DMS153 treated with DMSO at 0.1 percent for 48 hours (cell line): ENCODE measurements around the gene OSM.
"Not testable (repeated sequence)": the region's sequence is repeated elsewhere in the genome, so short reads cannot be mapped to it uniquely, and the experiment has no call there.

Experiments used
- DNase-seq: peaks from one replicate; lab custom pipeline; 2025; ENCODE audit not compliant: unreplicated experiment; lab: John Stamatoyannopoulos, UW

Gene OSM

GRCh38 chr22:30230330-30230729 lies 36.3 kb downstream of the OSM start:
- DNase-seq: no peak

DNA sequence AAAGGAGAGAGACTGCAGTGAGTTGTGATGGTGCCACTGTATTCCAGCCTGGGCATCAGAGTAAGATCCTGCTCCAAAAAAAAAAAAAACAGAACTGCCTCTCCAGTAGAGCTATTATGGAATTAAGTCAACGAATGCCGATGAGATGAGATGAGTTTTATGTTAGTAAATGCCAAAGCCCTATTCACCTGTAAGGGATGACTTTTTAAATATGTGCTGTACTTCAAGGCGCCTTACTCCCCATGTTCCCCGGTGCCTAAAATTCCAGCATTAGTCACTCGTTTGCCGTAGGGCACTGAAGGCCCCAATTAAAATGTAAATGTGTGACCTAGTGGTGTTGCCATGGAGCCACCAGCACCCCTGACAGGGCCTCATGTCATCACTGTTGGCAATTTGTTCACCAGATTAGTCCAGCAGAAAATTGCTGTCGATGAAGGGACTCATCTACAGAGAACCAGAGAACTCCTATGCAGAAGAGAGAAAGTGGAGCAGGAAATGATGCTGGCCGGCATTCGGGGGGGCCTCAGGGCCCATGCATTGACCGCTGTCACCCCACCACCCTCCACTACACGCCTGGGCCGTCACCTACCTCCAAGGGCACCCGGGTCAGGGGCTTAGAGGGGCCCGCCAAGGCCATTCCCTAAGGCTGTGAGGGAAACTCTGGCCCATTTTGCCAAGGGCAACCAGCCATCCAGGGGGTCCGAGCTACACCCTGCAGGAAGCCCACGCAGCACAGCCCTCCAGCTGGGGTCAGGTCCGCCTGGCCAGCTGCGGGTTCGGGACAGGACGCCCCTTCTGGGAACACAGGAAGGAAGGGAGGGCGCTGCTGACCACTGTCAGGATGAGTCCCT lies 37.9 kb downstream of the OSM start:
- DNase-seq: no peak

GRCh38 chr22:30227438-30228228 lies 39.0 kb downstream of the OSM start:
- DNase-seq: no peak

- no peak for DNase-seq
Observed at GRCh38 chr22:30226192-30226832, 40.3 kb downstream of the OSM start.

DNA sequence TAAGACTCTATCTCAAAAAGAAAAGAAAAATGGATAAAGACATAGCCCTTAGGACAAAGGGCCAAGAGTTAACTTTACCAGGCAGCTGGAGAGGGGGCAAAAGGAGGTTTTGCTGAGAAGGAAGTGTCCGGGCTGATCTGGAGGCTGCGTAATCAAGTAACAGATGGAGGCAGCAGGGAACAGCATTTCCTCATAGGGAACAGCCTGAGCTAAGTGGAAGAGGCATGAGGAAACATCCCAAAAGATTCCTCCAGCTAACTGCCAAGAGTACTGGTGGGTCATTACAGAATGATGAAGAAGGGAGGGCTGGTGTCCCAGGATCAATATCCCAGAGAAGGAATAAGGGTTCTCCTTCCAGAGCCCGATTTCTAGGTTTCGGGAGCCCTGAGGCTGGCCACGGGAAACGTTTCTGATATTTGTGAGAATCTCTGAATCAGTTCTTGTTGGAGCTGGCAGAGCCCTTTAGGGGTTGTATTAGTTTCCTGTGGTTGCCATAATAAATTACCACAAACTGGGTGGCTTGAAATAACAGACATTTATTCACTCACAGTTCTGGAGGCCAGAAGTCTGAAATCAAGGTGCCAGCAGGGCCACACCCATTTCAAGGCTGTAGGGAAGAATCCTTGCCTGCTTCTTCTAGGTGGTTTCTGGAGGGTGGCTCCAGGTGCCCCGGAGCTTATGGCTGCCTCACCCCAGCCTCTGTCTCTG lies 41.3 kb downstream of the OSM start:
- no peak for DNase-seq

GRCh38 chr22:30224161-30224857 lies 42.3 kb downstream of the OSM start:
- DNase-seq: no peak

DNA sequence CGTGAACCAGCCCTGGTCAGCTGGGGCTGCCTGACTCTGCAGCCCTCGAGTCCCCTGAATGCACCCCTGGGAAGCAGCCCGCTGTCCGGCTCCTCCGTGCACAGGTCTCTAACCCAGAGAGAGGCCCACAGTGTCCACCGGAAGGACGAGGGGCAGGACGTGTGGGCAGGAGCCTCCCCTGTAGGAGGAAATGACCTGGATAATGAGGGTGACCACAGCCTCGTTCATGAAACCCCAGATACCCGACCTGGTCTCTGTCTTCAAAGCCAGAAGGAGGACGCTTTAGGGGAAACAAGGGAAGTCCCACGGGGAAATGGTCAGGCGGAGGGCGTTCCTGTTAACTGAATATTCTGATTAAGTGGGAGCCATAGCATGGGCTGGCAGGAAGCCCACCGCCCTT lies 43.3 kb downstream of the OSM start:
- no peak for DNase-seq

DNA sequence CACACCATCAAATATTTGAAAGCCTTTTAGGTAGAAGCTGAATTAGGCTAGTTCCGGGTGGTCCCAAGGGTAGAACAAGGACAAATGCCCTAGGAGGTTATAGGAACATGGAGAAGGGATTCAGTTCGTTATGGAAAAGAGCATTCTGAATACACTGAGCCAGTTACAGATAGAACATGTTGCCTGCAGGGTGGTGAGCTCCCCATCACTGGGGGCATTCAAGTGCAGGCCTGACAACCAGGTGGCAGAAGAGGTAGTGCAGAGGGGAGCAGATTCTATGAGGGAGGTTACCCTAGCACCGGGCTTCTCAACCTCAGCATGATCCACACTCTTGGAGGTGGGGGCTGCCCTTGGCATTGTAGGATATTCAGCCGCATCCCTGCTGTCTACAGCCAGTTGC lies 44.3 kb downstream of the OSM start:
- no peak for DNase-seq

- no peak for DNase-seq
Observed at GRCh38 chr22:30221121-30221992, 45.3 kb downstream of the OSM start.

GRCh38 chr22:30220338-30221012 lies 46.2 kb downstream of the OSM start:
- no peak for DNase-seq

- DNase-seq: no peak
Observed at GRCh38 chr22:30219668-30220278, 46.9 kb downstream of the OSM start.

DNA sequence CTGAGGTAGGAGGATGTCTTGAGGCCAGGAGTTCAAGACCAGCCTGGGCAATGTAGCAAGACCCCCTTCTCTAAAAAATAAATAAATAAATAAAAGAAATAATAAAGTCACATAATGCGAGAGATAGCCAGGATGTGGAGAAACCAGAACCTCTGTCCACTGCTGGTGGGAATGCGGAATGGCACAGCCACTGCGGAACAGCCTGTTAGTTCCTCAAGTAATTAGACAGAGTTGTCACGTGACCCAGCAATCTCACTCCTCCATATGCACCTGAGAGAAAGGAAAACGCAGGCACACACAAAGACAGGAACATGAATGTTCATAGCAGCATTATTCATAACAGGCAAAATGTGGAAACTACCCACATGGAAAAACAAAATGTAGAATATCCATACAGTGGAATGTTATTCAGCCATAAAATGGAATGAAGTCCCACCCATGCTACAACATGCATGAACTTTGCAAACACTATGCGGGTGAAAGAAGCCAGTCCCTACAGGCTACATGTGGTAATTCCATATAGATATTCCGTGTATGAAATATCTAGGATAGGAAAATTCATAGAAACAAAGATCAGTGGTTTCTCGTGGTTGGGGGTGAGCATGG lies 47.5 kb downstream of the OSM start:
- DNase-seq: no peak

DNA sequence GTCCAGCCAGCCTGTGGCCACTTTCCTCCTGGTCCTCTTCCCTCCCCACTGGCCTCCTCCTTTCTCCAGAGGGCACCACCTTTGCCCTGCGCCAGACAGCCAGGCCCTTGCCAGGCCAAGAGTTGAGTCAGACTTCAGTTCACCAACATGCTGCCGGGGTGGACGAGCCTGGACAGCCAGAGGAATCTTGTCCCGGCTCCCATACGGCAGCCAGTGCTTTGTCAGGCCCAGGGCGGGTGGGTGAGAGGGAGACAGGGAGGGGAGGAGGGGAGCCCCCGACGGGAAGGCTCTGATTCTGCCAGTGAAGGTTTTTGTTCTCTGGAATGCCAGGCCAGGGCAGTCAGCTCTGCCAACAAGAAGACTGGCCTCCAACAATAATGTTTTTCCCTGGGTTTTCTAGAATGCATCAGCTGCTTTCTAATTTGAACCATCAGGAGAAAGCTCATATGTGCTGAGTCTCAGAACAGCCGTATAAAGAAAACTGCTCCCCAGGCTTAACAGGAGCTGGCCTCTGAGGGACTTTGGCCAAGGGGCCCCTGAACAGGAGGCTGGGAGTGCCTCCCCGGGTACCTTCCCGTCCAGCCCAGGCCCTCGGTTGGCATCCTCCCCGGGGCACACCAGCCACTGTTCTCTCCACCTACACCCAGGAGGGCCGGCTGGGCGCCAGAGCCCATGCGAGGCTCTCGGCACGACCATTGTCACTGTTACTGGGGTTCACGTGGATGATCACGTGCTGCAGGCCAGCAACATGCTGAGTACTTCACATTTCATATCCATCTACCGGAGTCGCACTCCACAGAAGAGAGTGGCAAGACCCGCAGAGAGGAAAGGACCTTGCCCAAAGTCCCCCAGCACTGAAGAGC lies 48.7 kb downstream of the OSM start:
- no peak for DNase-seq

DNA sequence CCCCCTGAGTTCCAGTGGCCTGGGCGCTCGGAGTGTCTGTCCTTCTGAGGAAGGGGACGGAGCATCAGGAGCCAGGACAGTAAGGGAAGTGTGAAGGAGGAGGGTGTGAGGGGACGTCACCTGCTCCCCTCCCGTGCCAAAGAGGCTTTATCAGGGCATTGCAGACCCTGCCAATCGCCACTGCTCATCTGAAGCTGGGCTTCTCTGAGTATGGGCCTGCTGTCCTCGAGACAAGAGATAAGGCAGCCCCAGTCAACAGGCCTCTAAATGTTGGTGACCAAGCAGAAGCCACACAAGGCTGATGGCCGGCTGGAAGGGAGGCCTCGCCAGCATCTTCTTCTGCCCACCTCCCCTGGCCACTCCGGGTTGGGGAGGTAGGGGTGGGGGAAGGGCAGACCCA lies 49.9 kb downstream of the OSM start:
- DNase-seq: no peak

- not testable (repeated sequence) for DNase-seq
Observed at GRCh38 chr22:30216272-30216671, 50.4 kb downstream of the OSM start.

GRCh38 chr22:30214703-30215407 lies 51.8 kb downstream of the OSM start:
- DNase-seq: no peak

GRCh38 chr22:30212996-30213441 lies 53.6 kb downstream of the OSM start:
- DNase-seq: no peak
